PC-3 (cell line): Measurements from ENCODE around the gene AATF.

Experiments
- CTCF ChIP-seq: fragments of 300-600 bp; sonication (generic); conservative IDR thresholded peaks from 2 replicates; pipeline ENCODE4 v1.5.1; 2017; ENCODE audit warnings: antibody characterized with exemption, low read depth, mild to moderate bottlenecking, low read length
- EZH2 ChIP-seq: fragments of 300-600 bp; sonication (generic); IDR thresholded peaks from one replicate; pipeline ENCODE4 v1.6.1; 2017; ENCODE audit warnings: antibody characterized with exemption, mild to moderate bottlenecking, low read length; ENCODE audit not compliant: unreplicated experiment

DNA sequence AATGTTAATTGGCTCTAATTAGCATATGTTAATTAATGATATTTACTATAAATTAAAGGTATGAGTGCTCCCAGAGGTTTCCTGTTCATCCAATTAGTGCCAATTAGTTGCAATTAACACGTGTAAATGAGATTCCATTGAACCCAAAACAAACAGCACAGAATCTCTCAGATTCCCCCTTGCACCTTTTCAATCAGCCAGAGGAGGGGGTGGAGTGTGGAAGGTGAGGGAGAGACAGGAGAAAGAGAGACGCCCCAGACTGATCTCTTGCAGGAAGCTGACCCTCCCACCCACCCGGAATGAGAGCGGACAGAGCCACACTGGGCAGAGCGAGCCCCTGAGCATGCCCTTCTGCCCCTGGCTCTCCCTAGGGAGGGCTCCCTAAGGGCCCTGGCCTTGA, 35.6 kb upstream of the AATF start:
- TF ChIP-seq CTCF: no peak
- no peak for TF ChIP-seq EZH2
